ENCODE data around the gene HABP4.

GRCh38 chr9:96496368-96497116, 46.6 kb downstream of the HABP4 start:
- no peak for TF ChIP-seq CTCF (IDR thresholded peaks at IDR 0.05)
- no peak for TF ChIP-seq POLR2A (IDR thresholded peaks at IDR 0.05)

Measured in heart left ventricle (tissue), 13 donors.